Neural cell (in vitro differentiated cells): ENCODE measurements around the gene ZNF420. TPM values are rescaled to one million over a fixed set of nuclear protein-coding genes. Genes with fewer than 3 reads are reported as not detected.

ENCODE experiments used
- H2AFZ ChIP-seq: fragments of 200-600, 300-800 bp; sonication (generic), shearing (Covaris generic); 2 replicates; pipeline ENCODE4 v1.6.0; 2014; ENCODE audit warnings: low read depth, mild to moderate bottlenecking, antibody characterized with exemption, low read length, moderate library complexity
- H3F3A ChIP-seq: fragments of 200-600 bp; shearing (Covaris generic); 2 replicates; pipeline ENCODE4 v1.6.1; 2016; ENCODE audit warnings: mild to moderate bottlenecking, moderate library complexity, mixed read lengths, antibody characterized with exemption, low read length; ENCODE audit not compliant: insufficient read depth, poor library complexity, severe bottlenecking
- H3K27ac ChIP-seq: fragments of 200-600, 300-800 bp; sonication (generic), shearing (Covaris generic); 2 replicates; pipeline ENCODE4 v1.5.1; 2014; ENCODE audit warnings: mild to moderate bottlenecking, low read length, moderate library complexity
- H3K27me3 ChIP-seq: fragments of 300-800, 200-600 bp; sonication (generic), shearing (Covaris generic); 2 replicates; pipeline ENCODE4 v1.6.0; 2014; ENCODE audit warnings: mild to moderate bottlenecking, low read depth, low read length, moderate library complexity; ENCODE audit not compliant: insufficient read depth
- H3K36me3 ChIP-seq: fragments of 300-800, 200-600 bp; sonication (generic), shearing (Covaris generic); 2 replicates; pipeline ENCODE4 v1.5.1; 2014; ENCODE audit warnings: mild to moderate bottlenecking, antibody characterized with exemption, low read length, moderate library complexity; ENCODE audit not compliant: insufficient read depth
- H3K4me2 ChIP-seq: fragments of 300-800, 200-600 bp; sonication (generic), shearing (Covaris generic); 2 replicates; pipeline ENCODE4 v1.6.0; 2014; ENCODE audit warnings: mild to moderate bottlenecking, low read length
- H3K4me3 ChIP-seq: fragments of 300-800, 200-600 bp; sonication (generic), shearing (Covaris generic); 2 replicates; pipeline ENCODE4 v1.5.1; 2014; ENCODE audit warnings: mild to moderate bottlenecking, low read length, moderate library complexity
- H3K79me2 ChIP-seq: fragments of 200-600 bp; shearing (Covaris generic); replicated peaks from 2 replicates; pipeline ENCODE4 v1.6.0; 2014; ENCODE audit warnings: mild to moderate bottlenecking, low read length, moderate library complexity; ENCODE audit not compliant: insufficient read depth
- H3K9ac ChIP-seq: fragments of 300-800, 200-600 bp; sonication (generic), shearing (Covaris generic); 2 replicates; pipeline ENCODE4 v1.6.1; 2016; ENCODE audit warnings: mild to moderate bottlenecking, low read length, mixed read lengths
- H3K9me2 ChIP-seq: fragments of 200-600 bp; shearing (Covaris generic); 2 replicates; pipeline ENCODE4 v1.6.1; 2016; ENCODE audit warnings: mild to moderate bottlenecking, low read length, mixed read lengths; ENCODE audit not compliant: insufficient read depth
- H3K9me3 ChIP-seq: fragments of 200-600, 300-800 bp; sonication (generic), shearing (Covaris generic); 2 replicates; pipeline ENCODE4 v1.6.1; 2016; ENCODE audit warnings: mild to moderate bottlenecking, mixed run types, low read length, moderate library complexity, mixed read lengths
- H4K20me1 ChIP-seq: fragments of 200-600 bp; shearing (Covaris generic); 2 replicates; pipeline ENCODE4 v1.6.1; 2016; ENCODE audit warnings: mild to moderate bottlenecking, mixed run types; ENCODE audit not compliant: insufficient read depth
- EP300 ChIP-seq: fragments of 450-650 bp; conservative IDR thresholded peaks from 2 replicates; pipeline ENCODE4 v1.6.1; 2014; ENCODE audit warnings: antibody characterized with exemption, mild to moderate bottlenecking, moderate library complexity; ENCODE audit not compliant: poor library complexity, severe bottlenecking
- EZH2 ChIP-seq: fragments of 200-600, 300-800 bp; shearing (Covaris generic), sonication (generic); IDR thresholded peaks from 2 replicates; pipeline ENCODE4 v1.6.1; 2014; ENCODE audit warnings: antibody characterized with exemption, low read length, borderline replicate concordance, mild to moderate bottlenecking; ENCODE audit not compliant: insufficient read depth, poor library complexity, severe bottlenecking
- MXI1 ChIP-seq: fragments of 450-650 bp; conservative IDR thresholded peaks from 2 replicates; pipeline ENCODE4 v1.6.1; 2014; ENCODE audit warnings: antibody characterized with exemption, mild to moderate bottlenecking; ENCODE audit not compliant: poor library complexity, severe bottlenecking
- POLR2AphosphoS5 ChIP-seq: IDR thresholded peaks from 2 replicates; pipeline ENCODE4 v1.6.1; 2012
- RAD21 ChIP-seq: fragments of 450-650 bp; conservative IDR thresholded peaks from 2 replicates; pipeline ENCODE4 v1.6.1; 2014; ENCODE audit warnings: antibody characterized with exemption, mild to moderate bottlenecking, moderate library complexity
- SMC3 ChIP-seq: fragments of 450-650 bp; conservative IDR thresholded peaks from 2 replicates; pipeline ENCODE4 v1.6.1; 2014; ENCODE audit warnings: antibody characterized with exemption, mild to moderate bottlenecking, moderate library complexity; ENCODE audit not compliant: poor library complexity
- TAF1 ChIP-seq: IDR thresholded peaks from 2 replicates; pipeline ENCODE4 v1.6.1; 2012; ENCODE audit warnings: low read depth
- polyA plus RNA-seq: library from polyadenylated mRNA; depleted of rRNA; stranded (reverse); fragments of >200 nt; gene quantifications from 2 replicates; pipeline ENCODE4 v1.2.3, GENCODE V29; 2014
- TF ChIP-seq, protein P1 (sequence below): fragments of 450-650 bp; IDR thresholded peaks from 2 replicates; pipeline ENCODE4 v1.5.1; 2014; ENCODE audit warnings: antibody characterized with exemption, mild to moderate bottlenecking, moderate library complexity; ENCODE audit not compliant: poor library complexity, severe bottlenecking
- TF ChIP-seq, protein P2 (sequence below): IDR thresholded peaks from 2 replicates; pipeline ENCODE4 v1.6.1; 2012; ENCODE audit warnings: borderline replicate concordance

Gene ZNF420
- polyA plus RNA-seq, 1 donor from 2014 or later = 27.9 TPM

DNA sequence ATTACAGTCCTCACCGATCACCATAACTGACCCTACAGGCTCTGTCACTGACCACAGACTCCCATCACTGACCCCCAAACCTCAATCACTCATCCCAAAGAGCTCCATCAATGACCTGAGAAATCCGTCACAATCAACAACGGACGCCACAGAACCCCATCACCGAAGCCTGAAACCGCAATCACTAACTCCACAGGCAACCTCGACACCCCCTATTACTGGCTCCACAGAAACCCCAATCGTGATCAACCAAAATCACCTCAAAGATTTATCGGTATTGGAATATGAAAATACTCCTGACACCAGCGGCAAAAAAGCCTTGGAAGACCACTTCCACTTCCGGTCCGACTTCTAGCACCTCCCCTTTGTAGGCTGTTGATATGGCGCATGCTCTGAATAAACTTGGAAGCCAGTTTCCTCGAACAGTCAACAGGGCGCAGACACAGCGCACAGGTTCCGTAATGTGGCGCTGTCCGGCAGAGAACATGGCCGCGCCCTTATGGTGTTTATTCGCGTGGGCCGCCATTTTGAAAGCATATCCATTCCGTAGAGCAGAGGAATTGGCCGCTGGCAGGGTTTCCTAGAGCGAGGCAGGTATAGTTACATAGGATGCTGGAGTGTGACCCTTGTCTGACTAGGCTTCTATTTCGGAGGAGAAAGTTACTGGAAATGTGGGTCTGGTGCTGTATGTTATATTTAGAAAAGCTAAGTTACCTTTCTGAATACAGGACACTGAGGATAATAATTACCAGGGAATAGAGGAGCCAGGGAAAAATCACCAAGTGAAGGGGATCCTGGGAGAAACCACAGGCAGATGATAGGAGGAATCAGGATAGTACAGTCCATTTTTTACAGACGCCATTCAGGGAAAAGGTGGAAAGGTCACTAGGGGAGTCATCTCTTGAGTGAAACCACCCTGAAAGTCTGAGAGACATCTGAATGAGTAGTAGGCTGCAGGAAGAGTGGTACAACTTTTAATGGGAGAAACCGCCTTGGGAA, 94.4 kb downstream of the ZNF420 start, which contains the start of gene ZNF585A:
ZNF585A (minus strand) TSS at position 328 of the 999 bp plus-strand sequence. CDS start 2,785 bp downstream, outside the sequence.
- peak; percentile 55 for TF ChIP-seq MXI1
- no peak for TF ChIP-seq EP300
- no peak for TF ChIP-seq EZH2
- TF ChIP-seq POLR2AphosphoS5 = peak; percentile 78
- TF ChIP-seq, protein P1, sequence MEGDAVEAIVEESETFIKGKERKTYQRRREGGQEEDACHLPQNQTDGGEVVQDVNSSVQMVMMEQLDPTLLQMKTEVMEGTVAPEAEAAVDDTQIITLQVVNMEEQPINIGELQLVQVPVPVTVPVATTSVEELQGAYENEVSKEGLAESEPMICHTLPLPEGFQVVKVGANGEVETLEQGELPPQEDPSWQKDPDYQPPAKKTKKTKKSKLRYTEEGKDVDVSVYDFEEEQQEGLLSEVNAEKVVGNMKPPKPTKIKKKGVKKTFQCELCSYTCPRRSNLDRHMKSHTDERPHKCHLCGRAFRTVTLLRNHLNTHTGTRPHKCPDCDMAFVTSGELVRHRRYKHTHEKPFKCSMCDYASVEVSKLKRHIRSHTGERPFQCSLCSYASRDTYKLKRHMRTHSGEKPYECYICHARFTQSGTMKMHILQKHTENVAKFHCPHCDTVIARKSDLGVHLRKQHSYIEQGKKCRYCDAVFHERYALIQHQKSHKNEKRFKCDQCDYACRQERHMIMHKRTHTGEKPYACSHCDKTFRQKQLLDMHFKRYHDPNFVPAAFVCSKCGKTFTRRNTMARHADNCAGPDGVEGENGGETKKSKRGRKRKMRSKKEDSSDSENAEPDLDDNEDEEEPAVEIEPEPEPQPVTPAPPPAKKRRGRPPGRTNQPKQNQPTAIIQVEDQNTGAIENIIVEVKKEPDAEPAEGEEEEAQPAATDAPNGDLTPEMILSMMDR = peak; percentile 63
- TF ChIP-seq SMC3 = peak; percentile 48
- TF ChIP-seq RAD21 = peak; percentile 51
- TF ChIP-seq, protein P2, sequence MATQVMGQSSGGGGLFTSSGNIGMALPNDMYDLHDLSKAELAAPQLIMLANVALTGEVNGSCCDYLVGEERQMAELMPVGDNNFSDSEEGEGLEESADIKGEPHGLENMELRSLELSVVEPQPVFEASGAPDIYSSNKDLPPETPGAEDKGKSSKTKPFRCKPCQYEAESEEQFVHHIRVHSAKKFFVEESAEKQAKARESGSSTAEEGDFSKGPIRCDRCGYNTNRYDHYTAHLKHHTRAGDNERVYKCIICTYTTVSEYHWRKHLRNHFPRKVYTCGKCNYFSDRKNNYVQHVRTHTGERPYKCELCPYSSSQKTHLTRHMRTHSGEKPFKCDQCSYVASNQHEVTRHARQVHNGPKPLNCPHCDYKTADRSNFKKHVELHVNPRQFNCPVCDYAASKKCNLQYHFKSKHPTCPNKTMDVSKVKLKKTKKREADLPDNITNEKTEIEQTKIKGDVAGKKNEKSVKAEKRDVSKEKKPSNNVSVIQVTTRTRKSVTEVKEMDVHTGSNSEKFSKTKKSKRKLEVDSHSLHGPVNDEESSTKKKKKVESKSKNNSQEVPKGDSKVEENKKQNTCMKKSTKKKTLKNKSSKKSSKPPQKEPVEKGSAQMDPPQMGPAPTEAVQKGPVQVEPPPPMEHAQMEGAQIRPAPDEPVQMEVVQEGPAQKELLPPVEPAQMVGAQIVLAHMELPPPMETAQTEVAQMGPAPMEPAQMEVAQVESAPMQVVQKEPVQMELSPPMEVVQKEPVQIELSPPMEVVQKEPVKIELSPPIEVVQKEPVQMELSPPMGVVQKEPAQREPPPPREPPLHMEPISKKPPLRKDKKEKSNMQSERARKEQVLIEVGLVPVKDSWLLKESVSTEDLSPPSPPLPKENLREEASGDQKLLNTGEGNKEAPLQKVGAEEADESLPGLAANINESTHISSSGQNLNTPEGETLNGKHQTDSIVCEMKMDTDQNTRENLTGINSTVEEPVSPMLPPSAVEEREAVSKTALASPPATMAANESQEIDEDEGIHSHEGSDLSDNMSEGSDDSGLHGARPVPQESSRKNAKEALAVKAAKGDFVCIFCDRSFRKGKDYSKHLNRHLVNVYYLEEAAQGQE = peak; percentile 31
- TF ChIP-seq TAF1 = peak; percentile 74
- Histone ChIP-seq H3K27ac (peak within 1 kb of the TSS; percentile 60), H3K9me3 (no peaks in the 10 kb centered on the region), H3K79me2 (peaks cover 13% of the 10 kb centered on the region), H4K20me1 (no peaks in the 10 kb centered on the region), H3K36me3 (peaks cover 25% of the 10 kb centered on the region), H3K4me2 (peak within 1 kb of the TSS; percentile 87), H2AFZ (peak within 1 kb of the TSS; percentile 77), H3K9ac (peak within 1 kb of the TSS; percentile 74), H3K27me3 (no peaks in the 10 kb centered on the region), H3K4me3 (peak within 1 kb of the TSS; percentile 71), H3F3A (no peaks in the 10 kb centered on the region), H3K9me2 (no peaks in the 10 kb centered on the region)

Other genes with a start within 250 kb of the ZNF420 start
- 11.0 and 12.0 TPM in 2 replicates for gene ZNF790, start 240.0 kb upstream of the ZNF420 start, polyA plus RNA-seq
- gene ZNF345, start 227.6 kb upstream of the ZNF420 start, polyA plus RNA-seq = 15.4 and 20.9 TPM in 2 replicates
- gene ZNF829, start 162.1 kb upstream of the ZNF420 start, polyA plus RNA-seq = 1.8 and 1.9 TPM in 2 replicates
- 19.2 and 25.1 TPM in 2 replicates for gene ZNF568, start 162.1 kb upstream of the ZNF420 start, polyA plus RNA-seq
- 25.7 and 26.3 TPM in 2 replicates for gene ZNF585A, start 94.3 kb downstream of the ZNF420 start, polyA plus RNA-seq
- gene ZNF585B, start 132.1 kb downstream of the ZNF420 start, polyA plus RNA-seq = 10.3 and 21.0 TPM in 2 replicates
- 8.4 and 10.3 TPM in 2 replicates for gene ZNF383, start 139.8 kb downstream of the ZNF420 start, polyA plus RNA-seq